ENCODE measurements around the gene NKG7.

GRCh38 chr19:51339313-51339686, 33.2 kb downstream of the NKG7 start:
- TF ChIP-seq, protein P1, sequence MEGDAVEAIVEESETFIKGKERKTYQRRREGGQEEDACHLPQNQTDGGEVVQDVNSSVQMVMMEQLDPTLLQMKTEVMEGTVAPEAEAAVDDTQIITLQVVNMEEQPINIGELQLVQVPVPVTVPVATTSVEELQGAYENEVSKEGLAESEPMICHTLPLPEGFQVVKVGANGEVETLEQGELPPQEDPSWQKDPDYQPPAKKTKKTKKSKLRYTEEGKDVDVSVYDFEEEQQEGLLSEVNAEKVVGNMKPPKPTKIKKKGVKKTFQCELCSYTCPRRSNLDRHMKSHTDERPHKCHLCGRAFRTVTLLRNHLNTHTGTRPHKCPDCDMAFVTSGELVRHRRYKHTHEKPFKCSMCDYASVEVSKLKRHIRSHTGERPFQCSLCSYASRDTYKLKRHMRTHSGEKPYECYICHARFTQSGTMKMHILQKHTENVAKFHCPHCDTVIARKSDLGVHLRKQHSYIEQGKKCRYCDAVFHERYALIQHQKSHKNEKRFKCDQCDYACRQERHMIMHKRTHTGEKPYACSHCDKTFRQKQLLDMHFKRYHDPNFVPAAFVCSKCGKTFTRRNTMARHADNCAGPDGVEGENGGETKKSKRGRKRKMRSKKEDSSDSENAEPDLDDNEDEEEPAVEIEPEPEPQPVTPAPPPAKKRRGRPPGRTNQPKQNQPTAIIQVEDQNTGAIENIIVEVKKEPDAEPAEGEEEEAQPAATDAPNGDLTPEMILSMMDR (IDR thresholded peaks at IDR 0.05; ENCODE audit: poor library complexity), result no peak
- TF ChIP-seq EZH2phosphoT487 (IDR thresholded peaks at IDR 0.05; ENCODE audit: low read depth, severe bottlenecking, unreplicated experiment) (no peak), EZH2 (IDR thresholded peaks at IDR 0.05; ENCODE audit: borderline replicate concordance) (no peak)
